HG03095 (cell line): ENCODE data around the gene TSHZ2.
"Not testable (repeated sequence)": the region's sequence is repeated elsewhere in the genome, so short reads cannot be mapped to it uniquely, and the experiment has no call there.

Source experiments
- ATAC-seq: cut with Tn5 transposase; IDR thresholded peaks from one replicate; pipeline ENCODE4 v1.9.1; 2021; ENCODE audit warnings: moderate library complexity; ENCODE audit not compliant: unreplicated experiment

TSHZ2 gene

GRCh38 chr20:53298260-53298659, 326.1 kb downstream of the TSHZ2 start:
- no peak for ATAC-seq

- no peak for ATAC-seq
Observed at GRCh38 chr20:53298911-53299310, 326.8 kb downstream of the TSHZ2 start.

DNA sequence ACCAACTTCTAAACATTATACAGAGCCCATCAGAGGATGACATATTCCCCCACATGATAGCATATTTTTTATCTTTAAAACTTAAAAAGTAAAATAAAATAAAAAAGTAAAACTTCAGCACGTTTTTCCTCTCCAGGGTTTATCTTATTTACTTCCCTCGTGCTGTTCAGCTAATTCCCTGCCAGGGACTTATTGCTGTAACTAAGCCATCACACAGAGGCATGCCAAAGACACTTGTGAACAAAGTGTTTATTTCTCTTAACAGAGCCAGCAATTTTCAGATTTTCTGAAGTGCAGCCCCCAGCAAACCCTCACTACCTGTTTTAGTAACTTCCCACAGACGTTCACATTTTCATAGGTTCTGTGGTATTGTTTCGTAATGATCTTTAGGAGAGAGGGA, 327.7 kb downstream of the TSHZ2 start:
- no peak for ATAC-seq

GRCh38 chr20:53301869-53302268, 329.7 kb downstream of the TSHZ2 start:
- no peak for ATAC-seq

- no peak for ATAC-seq
Observed at GRCh38 chr20:53302695-53303412, 330.7 kb downstream of the TSHZ2 start.

DNA sequence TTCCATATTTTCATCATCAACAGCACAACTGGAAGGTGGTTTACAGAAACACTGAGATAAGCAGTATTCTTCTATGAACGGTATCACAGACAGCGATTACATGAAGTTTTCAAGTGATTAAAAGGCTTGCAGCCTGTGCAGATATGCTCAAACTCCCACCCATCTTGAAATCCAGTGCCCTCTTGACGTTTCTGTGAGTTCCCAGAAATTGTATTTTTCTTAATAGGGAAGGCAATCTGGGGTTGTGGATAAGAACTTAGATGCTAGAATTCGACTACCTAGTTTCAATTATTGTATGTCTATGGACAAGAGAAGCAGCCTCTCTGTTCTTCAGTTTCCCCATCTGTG, 331.2 kb downstream of the TSHZ2 start:
- no peak for ATAC-seq

DNA sequence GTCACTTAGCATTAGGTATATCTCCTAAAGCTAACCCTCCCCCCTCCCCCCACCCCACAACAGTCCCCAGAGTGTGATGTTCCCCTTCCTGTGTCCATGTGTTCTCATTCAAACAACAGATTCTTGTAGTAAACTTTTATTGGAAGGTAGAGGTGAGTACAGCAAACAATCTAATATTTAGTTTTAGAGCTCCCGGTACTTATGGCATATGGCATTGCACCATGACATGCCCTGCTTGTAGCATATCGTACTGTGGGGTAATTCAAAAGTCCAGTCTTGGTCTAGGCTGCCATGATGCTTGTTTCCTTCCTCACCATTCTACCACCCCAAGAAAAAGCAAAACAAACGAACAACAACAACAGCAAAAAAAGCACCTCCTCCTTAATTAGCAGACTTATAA, 332.0 kb downstream of the TSHZ2 start:
- ATAC-seq, result no peak

GRCh38 chr20:53306192-53306805, 334.1 kb downstream of the TSHZ2 start:
- no peak for ATAC-seq

DNA sequence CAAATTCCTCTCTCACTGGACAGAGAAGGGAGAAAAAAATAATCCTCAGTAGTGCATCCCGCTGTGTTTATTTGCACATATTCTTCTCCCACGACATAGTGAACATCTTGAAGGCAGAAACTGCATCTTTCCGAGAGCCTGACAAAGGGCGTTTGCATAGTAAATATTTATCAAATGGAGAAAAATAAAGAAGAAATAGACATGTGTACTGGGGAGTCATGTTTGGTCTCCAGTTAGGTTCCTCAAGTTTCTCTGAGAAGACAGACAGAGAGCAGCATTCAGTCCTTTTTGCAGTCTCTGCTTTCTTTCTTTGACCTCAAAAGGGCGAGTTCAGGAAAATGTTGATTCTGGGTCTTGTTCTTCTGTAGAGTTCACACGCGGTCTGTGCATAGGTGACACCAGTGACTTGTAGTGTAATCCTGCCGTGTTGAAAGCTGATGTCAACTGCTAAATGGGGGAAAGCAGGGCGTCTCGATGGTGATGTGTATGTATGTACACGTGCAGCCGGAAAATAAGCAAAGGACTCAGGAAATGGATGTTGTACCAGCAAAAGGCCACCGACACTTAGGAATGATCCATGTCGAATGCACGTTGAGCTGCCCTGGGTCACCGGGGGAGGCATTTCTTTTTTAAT, 335.9 kb downstream of the TSHZ2 start:
- no peak for ATAC-seq

DNA sequence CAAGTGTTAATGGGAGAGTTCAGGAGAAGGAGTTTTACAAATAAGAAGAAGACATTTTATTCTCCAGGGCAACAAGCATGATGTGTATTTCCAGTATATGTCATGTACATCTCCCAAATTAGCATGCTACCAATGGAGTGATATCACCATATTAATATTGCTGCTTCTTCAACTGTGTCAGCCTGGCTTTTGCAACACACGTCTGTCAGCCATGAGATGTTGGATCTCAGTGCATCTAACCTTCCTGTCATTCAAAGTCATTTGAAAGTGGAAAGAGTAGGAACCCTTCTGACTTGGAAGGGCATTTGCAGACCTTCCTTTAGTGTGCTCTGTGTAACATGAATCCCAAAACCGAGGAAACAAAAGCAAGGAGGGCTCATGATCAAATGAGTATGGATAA, 337.4 kb downstream of the TSHZ2 start:
- ATAC-seq, result no peak

DNA sequence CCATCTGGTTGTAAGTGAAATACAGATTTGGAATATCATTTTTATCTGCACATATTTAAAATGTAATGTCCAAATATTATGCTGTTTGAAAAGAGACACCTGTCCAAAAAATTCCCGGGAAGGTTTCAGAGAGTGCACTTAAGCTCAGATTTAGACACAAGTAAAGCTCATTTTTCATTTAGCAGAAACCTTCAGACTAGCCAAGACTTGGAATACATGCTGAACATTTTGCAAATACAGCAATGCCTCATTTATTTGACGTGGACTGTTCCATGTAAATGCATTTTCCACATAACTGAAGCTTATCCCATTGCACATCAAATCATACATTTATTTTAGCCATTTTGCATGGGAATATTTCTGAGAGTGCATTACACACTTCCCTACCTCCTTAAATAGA, 340.8 kb downstream of the TSHZ2 start:
- no peak for ATAC-seq

DNA sequence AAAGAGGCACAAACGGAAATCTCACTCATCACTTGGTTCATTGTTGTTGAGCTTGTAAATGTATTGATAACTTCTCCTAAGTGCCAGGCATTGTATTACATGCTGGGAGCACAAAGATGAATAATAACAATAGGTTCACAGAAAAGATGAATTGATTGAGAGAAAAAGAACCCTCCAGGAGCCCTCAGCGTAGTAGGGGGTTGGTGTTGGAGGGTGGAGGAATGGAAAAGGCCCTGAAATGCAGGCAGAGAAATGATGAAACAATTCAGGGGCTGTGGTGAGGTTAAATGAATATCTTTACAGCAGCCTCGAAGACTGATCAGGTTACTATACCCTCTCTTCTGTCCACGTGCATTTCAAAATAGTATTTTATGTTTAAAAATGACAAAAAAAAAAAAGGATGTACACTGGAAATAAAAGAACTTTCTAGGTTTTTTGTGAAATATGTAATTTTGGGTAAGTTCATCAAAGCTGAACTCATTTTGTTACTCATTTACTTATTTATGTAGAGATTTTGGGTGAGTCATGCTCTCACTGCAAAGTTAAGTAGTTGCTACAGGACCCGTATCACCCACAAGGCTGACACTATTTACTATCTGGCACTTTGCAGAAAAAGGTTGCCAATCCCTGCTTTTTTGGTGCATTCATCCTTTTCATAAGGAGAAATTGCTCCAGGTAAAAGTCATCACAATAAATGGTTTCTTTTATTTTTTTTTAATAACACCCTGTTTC, 344.2 kb downstream of the TSHZ2 start:
- no peak for ATAC-seq

DNA sequence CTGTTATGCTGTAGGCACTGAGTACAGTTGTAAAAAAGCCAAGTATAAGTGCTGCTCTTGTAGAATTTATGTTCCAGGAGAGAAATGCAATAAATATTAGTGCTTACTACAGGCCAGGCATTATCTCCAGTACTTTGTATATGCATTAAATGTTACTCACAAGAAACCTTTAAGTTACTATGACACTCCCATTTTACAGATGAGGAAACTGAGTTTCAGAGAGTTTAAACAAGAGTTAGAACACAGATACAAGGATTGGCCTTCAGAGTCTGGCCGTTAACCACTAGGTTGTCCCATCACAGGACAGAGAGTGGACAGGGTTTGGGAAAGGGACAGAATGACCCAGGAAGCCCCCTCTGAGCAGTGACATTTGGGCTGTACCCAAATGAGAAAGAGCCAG, 347.0 kb downstream of the TSHZ2 start:
- ATAC-seq, result no peak

- ATAC-seq, result no peak
Observed at GRCh38 chr20:53319716-53320115, 347.6 kb downstream of the TSHZ2 start.

GRCh38 chr20:53320701-53321100, 348.5 kb downstream of the TSHZ2 start:
- ATAC-seq, result no peak

DNA sequence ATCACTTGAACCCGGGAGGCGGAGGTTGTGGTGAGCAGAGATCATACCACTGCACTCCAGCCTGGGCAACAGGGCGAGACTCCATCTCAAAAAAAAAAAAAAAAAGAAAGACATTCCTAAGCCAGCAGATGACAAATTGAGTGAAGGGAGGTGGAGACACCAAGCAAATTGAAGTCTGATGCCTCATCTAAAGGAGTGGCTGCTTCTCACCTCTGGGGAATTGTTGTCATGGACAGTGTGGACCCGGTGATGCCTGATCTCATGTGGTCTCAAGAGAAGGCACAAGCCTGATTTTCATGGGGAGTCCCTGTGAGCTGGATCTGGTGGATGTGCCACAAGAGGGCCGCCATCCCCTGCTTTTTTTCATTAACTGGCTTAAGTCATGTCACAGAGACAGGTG, 349.4 kb downstream of the TSHZ2 start:
- ATAC-seq, result no peak

- no peak for ATAC-seq
Observed at GRCh38 chr20:53322651-53323050, 350.5 kb downstream of the TSHZ2 start.

- not testable (repeated sequence) for ATAC-seq
Observed at GRCh38 chr20:53323460-53323859, 351.3 kb downstream of the TSHZ2 start.

DNA sequence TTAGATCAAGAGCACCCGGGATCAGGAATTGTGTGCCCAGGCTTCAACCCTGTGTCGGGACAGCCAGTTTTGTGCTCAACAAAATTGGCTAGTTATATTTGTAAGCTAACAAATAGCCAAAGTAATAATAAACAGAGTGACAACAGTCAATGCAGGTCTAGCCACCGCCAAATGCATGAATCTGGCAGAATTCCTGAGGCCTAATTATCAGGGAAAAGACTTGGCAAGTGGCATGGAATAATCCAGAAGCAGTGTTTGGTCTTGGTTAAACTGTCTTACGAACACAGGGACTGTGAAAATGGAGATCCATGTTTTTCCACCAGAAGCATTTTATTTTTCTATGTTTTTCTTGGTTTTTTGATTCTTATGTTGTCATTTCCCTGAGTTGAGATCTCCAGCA, 352.7 kb downstream of the TSHZ2 start:
- no peak for ATAC-seq

- ATAC-seq, result no peak
Observed at GRCh38 chr20:53328961-53329360, 356.8 kb downstream of the TSHZ2 start.

GRCh38 chr20:53329781-53330180, 357.6 kb downstream of the TSHZ2 start:
- ATAC-seq, result no peak

DNA sequence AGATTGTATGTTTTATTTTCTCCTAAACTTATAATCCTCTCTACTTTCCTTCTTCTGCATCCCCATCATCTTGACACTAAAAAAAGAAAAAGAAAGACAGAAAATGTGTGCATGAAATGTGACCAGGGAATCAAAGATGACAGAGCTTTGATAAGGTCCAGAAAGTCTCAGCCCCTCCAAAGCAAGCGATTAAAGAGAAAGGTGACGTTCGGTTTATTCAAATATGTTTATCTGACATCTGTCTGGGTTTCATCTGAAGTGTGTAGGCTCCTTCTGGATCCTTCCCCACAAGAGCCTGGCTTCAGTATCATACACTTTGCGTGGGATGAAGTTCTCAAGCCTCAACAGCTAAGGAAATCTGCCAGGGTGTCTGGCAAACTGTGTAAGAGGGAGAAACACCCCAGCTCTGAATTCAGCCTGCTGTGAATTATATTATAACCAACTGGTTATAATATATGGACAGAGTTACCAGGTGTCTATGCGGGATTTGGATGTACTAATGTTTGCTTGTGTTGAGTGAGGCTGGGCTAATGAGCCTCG, 358.5 kb downstream of the TSHZ2 start:
- ATAC-seq, result no peak
